Chondrocyte (in vitro differentiated cells): ENCODE data around the gene SMARCB1. TPM values are rescaled to one million over a fixed set of nuclear protein-coding genes. Genes with fewer than 3 reads are reported as not detected.
A peak's percentile ranks its signal among the peaks of the same experiment; 100 is the strongest.

Experiments used
- DNase-seq: peaks from one replicate; pipeline ENCODE4 v3.0.0; 2021; ENCODE audit warnings: mixed read lengths, low spot score
- H3K27ac Mint-ChIP-seq: one replicate; pipeline ENCODE4 v1.8.0; 2021; ENCODE audit warnings: mild to moderate bottlenecking, moderate library complexity, mixed read lengths; ENCODE audit not compliant: unreplicated experiment
- H3K27me3 Mint-ChIP-seq: 2 replicates; pipeline ENCODE4 v1.8.0; 2021; ENCODE audit warnings: low read depth, mixed read lengths
- H3K36me3 Mint-ChIP-seq: 2 replicates; pipeline ENCODE4 v1.8.0; 2021; ENCODE audit warnings: low read depth, mixed read lengths
- H3K4me1 Mint-ChIP-seq: 2 replicates; pipeline ENCODE4 v1.8.0; 2021; ENCODE audit warnings: low read depth, mild to moderate bottlenecking, mixed read lengths
- H3K4me3 Mint-ChIP-seq: one replicate; pipeline ENCODE4 v1.8.0; 2021; ENCODE audit warnings: mild to moderate bottlenecking, moderate library complexity, mixed read lengths; ENCODE audit not compliant: unreplicated experiment
- H3K9me3 Mint-ChIP-seq: 2 replicates; pipeline ENCODE4 v1.8.0; 2021; ENCODE audit warnings: low read depth, mixed read lengths
- total RNA-seq: library from RNA; stranded (reverse); gene quantifications from 3 replicates; pipeline ENCODE4 v1.2.1, GENCODE V29; 2021
- TF ChIP-seq, protein P1 (sequence below): fragments of 200-600 bp; sonication (generic); IDR thresholded peaks from 2 replicates; pipeline ENCODE4 v1.5.0; 2021; ENCODE audit warnings: antibody characterized with exemption, mild to moderate bottlenecking, moderate library complexity

SMARCB1 gene
- total RNA-seq, 1 donor from 2014 or later = 102 TPM

DNA sequence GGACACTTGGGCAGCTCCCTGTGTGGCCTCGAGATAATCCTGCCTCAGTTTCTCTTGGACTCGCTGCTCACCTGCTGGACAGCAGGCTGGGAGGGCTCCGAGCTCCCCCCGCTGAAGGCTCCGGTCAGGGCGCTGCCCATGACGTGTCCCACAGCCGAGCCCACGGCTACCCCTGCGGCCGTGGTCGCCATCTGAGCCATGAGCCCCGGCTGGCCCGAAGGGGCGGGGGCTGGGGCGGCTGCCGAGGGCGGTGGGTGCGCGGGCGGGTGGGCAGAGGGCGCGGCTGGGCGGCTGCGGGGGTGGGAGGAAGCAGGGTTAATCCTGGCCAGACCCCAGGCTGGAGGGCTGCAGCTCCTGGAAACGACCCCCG is 19.5 kb upstream of the SMARCB1 start:
- peak overlapping the region; percentile 87 for H3K4me3 Mint-ChIP-seq
- peaks cover 2% of the 10 kb centered on the region for H3K36me3 Mint-ChIP-seq
- TF ChIP-seq, protein P1, sequence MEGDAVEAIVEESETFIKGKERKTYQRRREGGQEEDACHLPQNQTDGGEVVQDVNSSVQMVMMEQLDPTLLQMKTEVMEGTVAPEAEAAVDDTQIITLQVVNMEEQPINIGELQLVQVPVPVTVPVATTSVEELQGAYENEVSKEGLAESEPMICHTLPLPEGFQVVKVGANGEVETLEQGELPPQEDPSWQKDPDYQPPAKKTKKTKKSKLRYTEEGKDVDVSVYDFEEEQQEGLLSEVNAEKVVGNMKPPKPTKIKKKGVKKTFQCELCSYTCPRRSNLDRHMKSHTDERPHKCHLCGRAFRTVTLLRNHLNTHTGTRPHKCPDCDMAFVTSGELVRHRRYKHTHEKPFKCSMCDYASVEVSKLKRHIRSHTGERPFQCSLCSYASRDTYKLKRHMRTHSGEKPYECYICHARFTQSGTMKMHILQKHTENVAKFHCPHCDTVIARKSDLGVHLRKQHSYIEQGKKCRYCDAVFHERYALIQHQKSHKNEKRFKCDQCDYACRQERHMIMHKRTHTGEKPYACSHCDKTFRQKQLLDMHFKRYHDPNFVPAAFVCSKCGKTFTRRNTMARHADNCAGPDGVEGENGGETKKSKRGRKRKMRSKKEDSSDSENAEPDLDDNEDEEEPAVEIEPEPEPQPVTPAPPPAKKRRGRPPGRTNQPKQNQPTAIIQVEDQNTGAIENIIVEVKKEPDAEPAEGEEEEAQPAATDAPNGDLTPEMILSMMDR = no peak
- H3K4me1 Mint-ChIP-seq = peaks cover 40% of the 10 kb centered on the region
- no peaks in the 10 kb centered on the region for H3K27me3 Mint-ChIP-seq
- no peak for DNase-seq
- no peaks in the 10 kb centered on the region for H3K9me3 Mint-ChIP-seq
- H3K27ac Mint-ChIP-seq = no peak overlapping the region

- Mint-ChIP-seq H3K27me3 (no peaks in the 10 kb centered on the region), H3K27ac (peak within 1 kb of the TSS; percentile 57), H3K4me3 (peak within 1 kb of the TSS; percentile 87), H3K36me3 (peaks cover 2% of the 10 kb centered on the region), H3K4me1 (peaks cover 37% of the 10 kb centered on the region), H3K9me3 (no peaks in the 10 kb centered on the region)
- DNase-seq = no peak
- TF ChIP-seq, protein P1 = peak; percentile 97
Measured at GRCh38 chr22:23767673-23768548, 18.9 kb upstream of the SMARCB1 start, which contains the start of gene CHCHD10. Gene CHCHD10, minus strand, starts transcription at chr22:23767972. Its CDS starts 98 bp downstream, at chr22:23767874.

DNA sequence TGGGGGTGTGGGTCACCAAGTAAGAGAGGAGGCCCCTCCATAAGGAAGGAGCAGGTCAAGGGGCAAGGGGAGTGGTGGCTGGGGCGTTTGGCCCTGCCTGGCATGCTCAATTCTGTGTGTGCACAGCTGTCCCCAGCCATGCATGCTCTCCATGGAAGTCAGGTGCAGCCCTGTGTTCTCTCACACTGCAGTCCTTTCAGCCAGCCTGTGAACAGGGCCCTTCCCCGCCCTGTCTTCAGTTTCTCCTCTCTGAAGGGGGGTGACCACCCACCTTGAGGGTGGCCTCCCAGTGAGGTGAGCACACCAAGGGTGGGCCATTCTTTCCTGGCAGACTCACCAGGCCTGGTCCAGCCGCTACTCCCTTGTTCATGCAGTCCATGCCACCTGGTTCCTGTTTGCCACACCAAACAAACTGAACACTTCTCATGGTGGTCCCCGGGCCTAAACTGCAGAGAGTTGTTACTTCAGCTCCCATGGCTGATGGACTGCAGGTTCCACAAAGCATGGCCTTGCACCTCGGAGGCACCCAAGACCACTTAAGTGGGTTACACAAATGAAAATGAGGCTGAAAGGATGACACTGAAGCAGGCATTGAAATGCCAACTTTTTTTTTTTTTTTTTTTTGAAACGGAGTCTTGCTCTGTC is 17.3 kb upstream of the SMARCB1 start:
- DNase-seq = no peak
- peaks cover 44% of the 10 kb centered on the region for H3K4me1 Mint-ChIP-seq
- H3K9me3 Mint-ChIP-seq = no peaks in the 10 kb centered on the region
- no peak overlapping the region for H3K4me3 Mint-ChIP-seq
- TF ChIP-seq, protein P1 = no peak
- H3K27me3 Mint-ChIP-seq = no peaks in the 10 kb centered on the region
- no peak overlapping the region for H3K27ac Mint-ChIP-seq
- peaks cover 2% of the 10 kb centered on the region for H3K36me3 Mint-ChIP-seq

GRCh38 chr22:23772315-23772648 is 14.5 kb upstream of the SMARCB1 start:
- H3K27ac Mint-ChIP-seq = no peak overlapping the region
- TF ChIP-seq, protein P1 = no peak
- no peaks in the 10 kb centered on the region for H3K9me3 Mint-ChIP-seq
- no peaks in the 10 kb centered on the region for H3K36me3 Mint-ChIP-seq
- H3K4me1 Mint-ChIP-seq = peaks cover 53% of the 10 kb centered on the region
- H3K27me3 Mint-ChIP-seq = no peaks in the 10 kb centered on the region
- peak overlapping the region; percentile 58 for H3K4me3 Mint-ChIP-seq
- no peak for DNase-seq

- H3K4me3 Mint-ChIP-seq = peak within 1 kb of the TSS; percentile 71
- no peaks in the 10 kb centered on the region for H3K36me3 Mint-ChIP-seq
- peak within 1 kb of the TSS; percentile 78 for H3K27ac Mint-ChIP-seq
- TF ChIP-seq, protein P1 = peak; percentile 46
- H3K27me3 Mint-ChIP-seq = no peaks in the 10 kb centered on the region
- no peak for DNase-seq
- H3K9me3 Mint-ChIP-seq = no peaks in the 10 kb centered on the region
- H3K4me1 Mint-ChIP-seq = peaks cover 58% of the 10 kb centered on the region
Measured at GRCh38 chr22:23772649-23773473, 13.9 kb upstream of the SMARCB1 start, which contains the start of gene MMP11. Gene MMP11, plus strand, starts transcription at chr22:23772849. Its CDS starts 22 bp downstream, at chr22:23772871.
